Kidney (tissue), 14 donors: ENCODE measurements around the gene ATP8A2. TPM values are rescaled to one million over a fixed set of nuclear protein-coding genes. Genes with fewer than 3 reads are reported as not detected.

ENCODE experiments used
- DNase-seq, 5 donors: peaks; one replicate each; pipeline ENCODE4 v3.0.0-alpha.2; 2013 to 2020
- FAIRE-seq: peaks from 2 replicates; lab custom pipeline; 2012; peaks lifted over from hg19 to GRCh38; lab: Jason Lieb, UNC
- H3K27ac ChIP-seq, 2 donors: one replicate each; pipeline ENCODE4 v1.7.0; 2013; ENCODE audit warnings: low read depth in 2 of 2, low read length in 2 of 2, inconsistent platforms in 1 of 2
- H3K27me3 ChIP-seq: one replicate; pipeline ENCODE4 v1.7.1; 2013; ENCODE audit warnings: low read length, inconsistent platforms; ENCODE audit not compliant: control insufficient read depth, insufficient read depth
- H3K36me3 ChIP-seq, 3 donors: one replicate each; pipeline versions ENCODE4 v1.7.0 to v1.7.1; 2013; ENCODE audit warnings: low read length in 3 of 3, control low read depth in 1 of 3, inconsistent platforms in 1 of 3; ENCODE audit not compliant: insufficient read depth in 3 of 3, control insufficient read depth in 2 of 3
- H3K4me1 ChIP-seq, 3 donors: one replicate each; pipeline versions ENCODE4 v1.7.0 to v1.7.1; 2013; ENCODE audit warnings: low read length in 3 of 3, inconsistent platforms in 1 of 3, low read depth in 1 of 3; ENCODE audit not compliant: control insufficient read depth in 2 of 3, insufficient read depth in 2 of 3
- H3K4me3 ChIP-seq, 3 donors: one replicate each; pipeline versions ENCODE4 v1.7.0 to v1.8.1; 2013; ENCODE audit warnings: low read length in 3 of 3, control low read depth in 1 of 3, inconsistent platforms in 1 of 3
- H3K9ac ChIP-seq, 3 donors: one replicate each; pipeline versions ENCODE4 v1.7.0 to v1.7.1; 2013; ENCODE audit warnings: low read length in 3 of 3, control low read depth in 1 of 3, inconsistent platforms in 1 of 3
- H3K9me3 ChIP-seq, 3 donors: one replicate each; pipeline versions ENCODE4 v1.7.0 to v1.7.1; 2013; ENCODE audit warnings: low read length in 3 of 3, control low read depth in 1 of 3, inconsistent platforms in 1 of 3; ENCODE audit not compliant: control insufficient read depth in 2 of 3, insufficient read depth in 1 of 3
- CTCF ChIP-seq: IDR thresholded peaks from 3 replicates; pipeline ENCODE4 v1.5.1; 2012; ENCODE audit warnings: mild to moderate bottlenecking, moderate library complexity, borderline replicate concordance; ENCODE audit not compliant: insufficient read depth; ENCODE audit errors: extremely low read depth
- intact Hi-C: fragments of 100-400 bp; cut with DNase I; formaldehyde crosslinking; loops from one replicate; pipeline ENCODE4 v1.11.1; 2022
- polyA plus RNA-seq: library from polyadenylated mRNA; stranded (reverse); fragments of 350-450 nt; fragmentation: Illumina TruSeq; extraction: RNeasy Lipid Tissue Mini Kit (QIAGEN cat#74804); gene quantifications from one replicate; pipeline ENCODE4 v1.2.3, GENCODE V29; 2014; ENCODE audit warnings: low read depth, low replicate concordance; ENCODE audit not compliant: insufficient read depth
- total RNA-seq: library from RNA; stranded (reverse); fragmentation: NEBNext Ultra II Directional; extraction: Animal tissue kit (Norgen Biotek cat#: 25700); gene quantifications from one replicate; pipeline ENCODE4 v1.2.1, GENCODE V29; 2021
- donor health status: control.
- donor health status: control.
- donor health status: control.
- donor health status: control.
- donor health status: control.
- donor health status: DM: yes; HTN: yes; CAD: no.
- donor health status: Normal renal cell carcinoma (clear cell type).

ATP8A2 gene
- total and polyA plus RNA-seq, 2 donors from 2014 or later: 0.50 to 0.73 TPM

GRCh38 chr13:25927932-25928331 lies 556.2 kb downstream of the ATP8A2 start:
- no peak for TF ChIP-seq CTCF
- H3K4me1 ChIP-seq: no peaks in the 10 kb centered on the region
- DNase-seq: no peak
- no peak overlapping the region for H3K4me3 ChIP-seq
- intact Hi-C loops: no loop called here
- no peaks in the 10 kb centered on the region for H3K9me3 ChIP-seq
- H3K27ac ChIP-seq: no peak overlapping the region
- no peak overlapping the region for H3K9ac ChIP-seq
- no peak for FAIRE-seq
- no peaks in the 10 kb centered on the region for H3K36me3 ChIP-seq
- H3K27me3 ChIP-seq: no peaks in the 10 kb centered on the region

DNA sequence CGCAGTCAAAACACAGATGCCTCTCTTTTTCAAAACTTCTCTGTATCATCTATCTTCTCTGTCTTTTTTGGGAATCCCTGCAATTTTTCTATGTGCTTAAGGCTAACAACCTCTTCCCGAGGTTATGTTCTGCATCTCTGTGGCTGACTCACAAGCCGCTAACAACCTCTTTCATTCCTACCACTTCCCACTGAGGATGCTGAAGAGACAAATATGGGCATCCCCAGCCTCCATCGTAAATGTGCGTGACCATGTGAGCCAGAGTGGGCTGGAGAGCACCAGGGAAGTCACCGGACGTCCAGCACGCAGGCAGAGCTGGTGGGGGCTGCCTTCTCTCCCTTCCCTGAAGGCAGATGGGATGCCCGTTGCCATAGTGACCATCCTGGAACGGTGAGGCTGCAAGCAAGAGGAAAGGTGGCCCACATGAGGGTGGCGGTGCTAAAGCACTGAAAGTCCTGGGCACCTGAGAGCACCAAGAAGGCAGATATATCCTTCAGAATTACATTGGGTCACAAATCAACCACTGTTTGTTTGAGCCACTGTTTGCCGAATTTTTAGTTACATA lies 557.2 kb downstream of the ATP8A2 start:
- TF ChIP-seq CTCF: no peak
- no peaks in the 10 kb centered on the region for H3K9me3 ChIP-seq

DNA sequence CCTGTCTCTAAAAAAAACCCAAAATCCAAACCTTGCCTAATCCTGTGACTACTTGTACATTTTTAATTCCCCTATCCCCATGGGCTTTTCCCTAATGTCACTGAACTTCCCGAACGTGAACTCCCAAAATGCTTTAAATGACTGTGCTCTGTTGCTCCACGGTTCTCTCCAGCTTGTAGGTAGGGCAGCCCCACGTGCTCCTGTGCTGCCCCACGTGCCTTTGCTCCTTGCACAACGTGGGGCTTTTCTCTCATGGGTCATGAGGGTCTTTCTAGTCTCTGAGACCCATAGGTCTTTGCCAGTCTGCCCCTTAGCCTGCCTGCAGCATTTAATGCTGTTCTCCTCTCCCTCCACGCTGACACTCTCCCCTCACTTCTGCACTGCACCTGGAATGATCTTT lies 558.0 kb downstream of the ATP8A2 start:
- DNase-seq (no peak), FAIRE-seq (no peak)
- Histone ChIP-seq H3K9ac (no peak overlapping the region), H3K27ac (no peak overlapping the region), H3K4me3 (no peak overlapping the region), H3K36me3 (no peaks in the 10 kb centered on the region), H3K9me3 (no peaks in the 10 kb centered on the region), H3K27me3 (no peaks in the 10 kb centered on the region), H3K4me1 (no peaks in the 10 kb centered on the region)
- intact Hi-C loops: no loop called here
- TF ChIP-seq CTCF: no peak

More for the DNA sequence above, 557.2 kb downstream of the ATP8A2 start:
- FAIRE-seq (no peak), DNase-seq (peak in 1 of 5 donors; percentile 17)
- no peak overlapping the region for H3K4me3 ChIP-seq
- H3K27me3 ChIP-seq: no peaks in the 10 kb centered on the region
- H3K9ac ChIP-seq: no peak overlapping the region
- no peaks in the 10 kb centered on the region for H3K4me1 ChIP-seq
- H3K36me3 ChIP-seq: no peaks in the 10 kb centered on the region
- no peak overlapping the region for H3K27ac ChIP-seq
- intact Hi-C loops: no loop called here

DNA sequence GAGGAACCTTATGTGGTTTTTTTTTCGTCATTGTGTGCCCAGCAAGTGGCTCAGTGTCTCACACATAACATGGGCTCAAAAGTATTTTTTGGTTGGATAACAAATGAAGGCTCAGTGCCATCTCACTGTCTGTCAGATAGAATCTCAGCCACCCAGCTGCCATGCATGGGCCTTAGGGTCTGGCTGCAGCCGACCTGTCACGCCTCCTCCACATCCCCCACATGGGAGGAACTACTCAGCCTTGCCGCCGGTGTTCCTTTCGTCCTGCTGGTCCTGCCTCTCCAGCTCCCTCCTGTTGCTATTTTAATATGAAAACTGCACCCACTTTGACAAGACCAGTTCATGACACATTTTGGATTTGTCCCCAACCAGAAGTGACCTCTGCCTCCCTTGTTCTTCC lies 558.9 kb downstream of the ATP8A2 start:
- Histone ChIP-seq H3K27ac (no peak overlapping the region), H3K4me3 (no peak overlapping the region), H3K9me3 (no peaks in the 10 kb centered on the region), H3K9ac (no peak overlapping the region), H3K4me1 (no peaks in the 10 kb centered on the region), H3K27me3 (no peaks in the 10 kb centered on the region), H3K36me3 (no peaks in the 10 kb centered on the region)
- TF ChIP-seq CTCF: no peak
- DNase-seq (peak in 4 of 5 donors; percentile 80 to 87 (median 84)), FAIRE-seq (no peak)
- intact Hi-C loops: no loop called here
